ENCODE data around the gene DNAJB13.

DNA sequence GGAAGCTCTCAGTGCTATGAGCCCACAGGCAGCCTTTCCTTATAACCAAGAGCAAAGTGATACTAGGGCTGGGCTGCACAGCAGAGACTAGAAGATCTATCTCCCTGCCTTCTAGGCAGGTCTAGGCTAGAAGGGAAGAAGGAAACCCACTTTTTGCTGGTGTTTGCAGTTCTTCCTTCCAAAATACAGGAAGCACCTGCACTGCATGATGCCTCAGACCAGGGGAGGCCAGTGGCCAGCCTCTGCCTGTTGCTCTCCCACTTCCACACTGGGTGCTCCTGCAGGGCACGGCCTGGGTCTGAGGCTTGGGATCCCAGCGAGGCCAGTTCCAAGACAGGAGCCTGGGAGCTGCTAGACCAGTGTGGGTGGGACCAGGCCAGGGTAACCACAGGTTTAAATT lies 64.1 kb downstream of the DNAJB13 start:
- TF ChIP-seq, protein P1, sequence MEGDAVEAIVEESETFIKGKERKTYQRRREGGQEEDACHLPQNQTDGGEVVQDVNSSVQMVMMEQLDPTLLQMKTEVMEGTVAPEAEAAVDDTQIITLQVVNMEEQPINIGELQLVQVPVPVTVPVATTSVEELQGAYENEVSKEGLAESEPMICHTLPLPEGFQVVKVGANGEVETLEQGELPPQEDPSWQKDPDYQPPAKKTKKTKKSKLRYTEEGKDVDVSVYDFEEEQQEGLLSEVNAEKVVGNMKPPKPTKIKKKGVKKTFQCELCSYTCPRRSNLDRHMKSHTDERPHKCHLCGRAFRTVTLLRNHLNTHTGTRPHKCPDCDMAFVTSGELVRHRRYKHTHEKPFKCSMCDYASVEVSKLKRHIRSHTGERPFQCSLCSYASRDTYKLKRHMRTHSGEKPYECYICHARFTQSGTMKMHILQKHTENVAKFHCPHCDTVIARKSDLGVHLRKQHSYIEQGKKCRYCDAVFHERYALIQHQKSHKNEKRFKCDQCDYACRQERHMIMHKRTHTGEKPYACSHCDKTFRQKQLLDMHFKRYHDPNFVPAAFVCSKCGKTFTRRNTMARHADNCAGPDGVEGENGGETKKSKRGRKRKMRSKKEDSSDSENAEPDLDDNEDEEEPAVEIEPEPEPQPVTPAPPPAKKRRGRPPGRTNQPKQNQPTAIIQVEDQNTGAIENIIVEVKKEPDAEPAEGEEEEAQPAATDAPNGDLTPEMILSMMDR (IDR thresholded peaks at IDR 0.05) = no peak
- no peak for TF ChIP-seq POLR2AphosphoS5 (IDR thresholded peaks at IDR 0.05)

Data from gastroesophageal sphincter (tissue), 3 donors.